ENCODE measurements around the gene TUT4. TPM values are rescaled to one million over a fixed set of nuclear protein-coding genes. Genes with fewer than 3 reads are reported as not detected.

The TUT4 gene
- total RNA-seq, 1 experiment from 2014 or later, result 67.4 TPM

DNA sequence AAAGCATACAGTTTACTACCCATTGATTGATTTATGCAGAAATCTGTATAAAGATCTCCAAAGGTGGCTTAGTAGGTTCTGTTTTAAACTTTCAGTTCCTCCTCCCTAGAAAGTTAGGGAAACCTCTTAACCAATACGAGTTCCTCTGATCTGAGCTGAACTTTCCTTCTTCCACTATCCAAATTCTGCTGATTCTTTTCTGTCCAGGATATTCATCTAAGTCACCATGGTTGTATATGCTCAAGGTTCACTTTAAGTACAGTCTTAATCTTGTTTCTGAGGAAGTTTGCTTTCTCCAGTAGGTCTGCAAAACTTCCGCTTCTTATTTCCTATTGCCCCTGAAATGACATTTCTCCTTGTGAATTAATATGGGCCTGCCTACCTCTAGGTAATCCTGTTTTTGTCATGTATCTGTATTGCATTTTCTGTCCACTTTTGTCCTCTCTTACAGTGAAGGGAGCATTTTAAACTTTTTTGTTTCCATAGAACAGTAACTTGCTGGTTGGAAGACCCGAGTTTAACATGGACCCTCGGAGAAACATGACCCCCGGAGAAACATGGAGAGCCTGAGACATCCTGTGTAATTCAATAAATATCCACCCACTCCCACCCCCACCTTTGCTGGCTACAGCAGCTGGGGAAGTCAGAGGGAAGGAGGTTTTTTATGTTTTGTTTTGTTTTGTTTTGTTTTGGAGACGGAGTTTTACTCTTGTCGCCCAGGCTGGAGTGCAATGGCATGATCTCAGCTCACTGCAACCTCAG lies 16.7 kb upstream of the TUT4 start:
- Histone ChIP-seq H3K9me3 (ENCODE audit: control insufficient read depth, insufficient read depth, low read depth, low read length) (no peaks in the 10 kb centered on the region), H3K4me1 (ENCODE audit: control insufficient read depth, insufficient read depth, low read length) (peaks cover 6% of the 10 kb centered on the region), H3K27me3 (ENCODE audit: control insufficient read depth, insufficient read depth, low read length) (peaks cover 3% of the 10 kb centered on the region; the same call in 1 of the 2 replicates), H3K4me3 (ENCODE audit: low read depth in 2 of 2, low read length in 2 of 2) (no peak overlapping the region), H3K27ac (ENCODE audit: low read length) (no peak overlapping the region), H3K36me3 (ENCODE audit: control insufficient read depth, insufficient read depth, low read length) (no peaks in the 10 kb centered on the region)
- no TSS peak for BruUV-seq (replicated peaks)
- in situ Hi-C loops (cut with HindIII; ENCODE audit: low pct_unique_long_range_greater_than_20kb, low sequenced_read_pairs), result no loop called here
- ChIA-PET POLR2A (no interaction called here), CTCF (no interaction called here)
- intact Hi-C loops (cut with micrococcal nuclease; ENCODE audit: unreplicated experiment), result loop anchor here (10.0 kb wide), 1 partner anchor 95 kb away; no protein-coding TSS in a partner anchor
- TF ChIP-seq TCF7L2 (IDR thresholded peaks at IDR 0.05; ENCODE audit: low read depth, low read length), result no peak
- TF ChIP-seq SIN3A (IDR thresholded peaks at IDR 0.05; ENCODE audit: borderline replicate concordance, insufficient read depth, low read depth, low read length), result no peak
- no peak for TF ChIP-seq POLR2AphosphoS5 (IDR thresholded peaks at IDR 0.05; ENCODE audit: low read depth, low read length)
- TF ChIP-seq, protein P1, sequence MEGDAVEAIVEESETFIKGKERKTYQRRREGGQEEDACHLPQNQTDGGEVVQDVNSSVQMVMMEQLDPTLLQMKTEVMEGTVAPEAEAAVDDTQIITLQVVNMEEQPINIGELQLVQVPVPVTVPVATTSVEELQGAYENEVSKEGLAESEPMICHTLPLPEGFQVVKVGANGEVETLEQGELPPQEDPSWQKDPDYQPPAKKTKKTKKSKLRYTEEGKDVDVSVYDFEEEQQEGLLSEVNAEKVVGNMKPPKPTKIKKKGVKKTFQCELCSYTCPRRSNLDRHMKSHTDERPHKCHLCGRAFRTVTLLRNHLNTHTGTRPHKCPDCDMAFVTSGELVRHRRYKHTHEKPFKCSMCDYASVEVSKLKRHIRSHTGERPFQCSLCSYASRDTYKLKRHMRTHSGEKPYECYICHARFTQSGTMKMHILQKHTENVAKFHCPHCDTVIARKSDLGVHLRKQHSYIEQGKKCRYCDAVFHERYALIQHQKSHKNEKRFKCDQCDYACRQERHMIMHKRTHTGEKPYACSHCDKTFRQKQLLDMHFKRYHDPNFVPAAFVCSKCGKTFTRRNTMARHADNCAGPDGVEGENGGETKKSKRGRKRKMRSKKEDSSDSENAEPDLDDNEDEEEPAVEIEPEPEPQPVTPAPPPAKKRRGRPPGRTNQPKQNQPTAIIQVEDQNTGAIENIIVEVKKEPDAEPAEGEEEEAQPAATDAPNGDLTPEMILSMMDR (IDR thresholded peaks at IDR 0.05), result no peak
- TF ChIP-seq, protein P2, sequence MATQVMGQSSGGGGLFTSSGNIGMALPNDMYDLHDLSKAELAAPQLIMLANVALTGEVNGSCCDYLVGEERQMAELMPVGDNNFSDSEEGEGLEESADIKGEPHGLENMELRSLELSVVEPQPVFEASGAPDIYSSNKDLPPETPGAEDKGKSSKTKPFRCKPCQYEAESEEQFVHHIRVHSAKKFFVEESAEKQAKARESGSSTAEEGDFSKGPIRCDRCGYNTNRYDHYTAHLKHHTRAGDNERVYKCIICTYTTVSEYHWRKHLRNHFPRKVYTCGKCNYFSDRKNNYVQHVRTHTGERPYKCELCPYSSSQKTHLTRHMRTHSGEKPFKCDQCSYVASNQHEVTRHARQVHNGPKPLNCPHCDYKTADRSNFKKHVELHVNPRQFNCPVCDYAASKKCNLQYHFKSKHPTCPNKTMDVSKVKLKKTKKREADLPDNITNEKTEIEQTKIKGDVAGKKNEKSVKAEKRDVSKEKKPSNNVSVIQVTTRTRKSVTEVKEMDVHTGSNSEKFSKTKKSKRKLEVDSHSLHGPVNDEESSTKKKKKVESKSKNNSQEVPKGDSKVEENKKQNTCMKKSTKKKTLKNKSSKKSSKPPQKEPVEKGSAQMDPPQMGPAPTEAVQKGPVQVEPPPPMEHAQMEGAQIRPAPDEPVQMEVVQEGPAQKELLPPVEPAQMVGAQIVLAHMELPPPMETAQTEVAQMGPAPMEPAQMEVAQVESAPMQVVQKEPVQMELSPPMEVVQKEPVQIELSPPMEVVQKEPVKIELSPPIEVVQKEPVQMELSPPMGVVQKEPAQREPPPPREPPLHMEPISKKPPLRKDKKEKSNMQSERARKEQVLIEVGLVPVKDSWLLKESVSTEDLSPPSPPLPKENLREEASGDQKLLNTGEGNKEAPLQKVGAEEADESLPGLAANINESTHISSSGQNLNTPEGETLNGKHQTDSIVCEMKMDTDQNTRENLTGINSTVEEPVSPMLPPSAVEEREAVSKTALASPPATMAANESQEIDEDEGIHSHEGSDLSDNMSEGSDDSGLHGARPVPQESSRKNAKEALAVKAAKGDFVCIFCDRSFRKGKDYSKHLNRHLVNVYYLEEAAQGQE (IDR thresholded peaks at IDR 0.05; ENCODE audit: insufficient read depth in 1 of 2, low read depth in 2 of 2, low read length in 1 of 2), result no peak
- no peak for DNase-seq (ENCODE audit: low read depth, low spot score)
- ATAC-seq, result no peak

DNA sequence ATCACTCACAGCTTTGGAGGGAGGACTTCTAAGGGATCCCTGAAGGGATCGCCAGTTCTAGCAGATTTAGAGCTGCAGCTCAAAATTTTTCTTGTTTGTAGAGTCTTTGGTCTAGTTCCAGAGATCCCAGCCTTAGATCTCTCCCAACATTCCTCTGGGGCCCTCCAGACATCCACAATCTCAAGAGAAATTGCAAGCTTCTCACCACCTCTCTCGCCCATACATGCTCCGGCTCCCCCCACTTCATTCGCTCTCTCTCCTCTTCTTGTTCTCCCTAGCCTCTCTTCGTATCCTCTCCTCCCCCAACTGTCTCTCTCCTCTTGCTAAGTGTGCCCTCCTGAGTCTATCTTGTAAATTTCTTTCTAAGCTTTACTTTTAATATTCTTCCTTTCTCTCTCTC lies 15.1 kb upstream of the TUT4 start:
- Histone ChIP-seq H3K9me3 (ENCODE audit: control insufficient read depth, insufficient read depth, low read depth, low read length) (no peaks in the 10 kb centered on the region), H3K4me3 (ENCODE audit: low read depth in 2 of 2, low read length in 2 of 2) (no peak overlapping the region), H3K27ac (ENCODE audit: low read length) (no peak overlapping the region), H3K36me3 (ENCODE audit: control insufficient read depth, insufficient read depth, low read length) (no peaks in the 10 kb centered on the region), H3K27me3 (ENCODE audit: control insufficient read depth, insufficient read depth, low read length) (peaks cover 3% of the 10 kb centered on the region; the same call in 1 of the 2 replicates), H3K4me1 (ENCODE audit: control insufficient read depth, insufficient read depth, low read length) (peaks cover 6% of the 10 kb centered on the region)
- no TSS peak for BruUV-seq (replicated peaks)
- intact Hi-C loops (cut with micrococcal nuclease; ENCODE audit: unreplicated experiment) (no loop called here), in situ Hi-C loops (cut with HindIII; ENCODE audit: low pct_unique_long_range_greater_than_20kb, low sequenced_read_pairs) (no loop called here)
- ChIA-PET POLR2A (interaction anchor here (0.6 kb wide), 1 partner anchor 15 kb away, joined by 6 read pairs; no protein-coding TSS in a partner anchor), CTCF (no interaction called here)
- DNase-seq (ENCODE audit: low read depth, low spot score) (no peak), ATAC-seq (peak; percentile 70)
- TF ChIP-seq, protein P2 (IDR thresholded peaks at IDR 0.05; ENCODE audit: insufficient read depth in 1 of 2, low read depth in 2 of 2, low read length in 1 of 2), result no peak
- no peak for TF ChIP-seq POLR2AphosphoS5 (IDR thresholded peaks at IDR 0.05; ENCODE audit: low read depth, low read length)
- TF ChIP-seq TCF7L2 (IDR thresholded peaks at IDR 0.05; ENCODE audit: low read depth, low read length), result no peak
- no peak for TF ChIP-seq SIN3A (IDR thresholded peaks at IDR 0.05; ENCODE audit: borderline replicate concordance, insufficient read depth, low read depth, low read length)
- TF ChIP-seq, protein P1 (IDR thresholded peaks at IDR 0.05), result no peak

All from Panc1 (cell line).